HG03066 (cell line): ENCODE data around the gene ZNRD2.
A peak's percentile ranks its signal among the peaks of the same experiment; 100 is the strongest.
"Not testable (repeated sequence)": the region's sequence is repeated elsewhere in the genome, so short reads cannot be mapped to it uniquely, and the experiment has no call there.

Experiments used
- ATAC-seq: cut with Tn5 transposase; IDR thresholded peaks from one replicate; pipeline ENCODE4 v1.9.1; 2021; ENCODE audit warnings: low read depth; ENCODE audit not compliant: unreplicated experiment

The ZNRD2 gene, protein sequence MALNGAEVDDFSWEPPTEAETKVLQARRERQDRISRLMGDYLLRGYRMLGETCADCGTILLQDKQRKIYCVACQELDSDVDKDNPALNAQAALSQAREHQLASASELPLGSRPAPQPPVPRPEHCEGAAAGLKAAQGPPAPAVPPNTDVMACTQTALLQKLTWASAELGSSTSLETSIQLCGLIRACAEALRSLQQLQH

DNA sequence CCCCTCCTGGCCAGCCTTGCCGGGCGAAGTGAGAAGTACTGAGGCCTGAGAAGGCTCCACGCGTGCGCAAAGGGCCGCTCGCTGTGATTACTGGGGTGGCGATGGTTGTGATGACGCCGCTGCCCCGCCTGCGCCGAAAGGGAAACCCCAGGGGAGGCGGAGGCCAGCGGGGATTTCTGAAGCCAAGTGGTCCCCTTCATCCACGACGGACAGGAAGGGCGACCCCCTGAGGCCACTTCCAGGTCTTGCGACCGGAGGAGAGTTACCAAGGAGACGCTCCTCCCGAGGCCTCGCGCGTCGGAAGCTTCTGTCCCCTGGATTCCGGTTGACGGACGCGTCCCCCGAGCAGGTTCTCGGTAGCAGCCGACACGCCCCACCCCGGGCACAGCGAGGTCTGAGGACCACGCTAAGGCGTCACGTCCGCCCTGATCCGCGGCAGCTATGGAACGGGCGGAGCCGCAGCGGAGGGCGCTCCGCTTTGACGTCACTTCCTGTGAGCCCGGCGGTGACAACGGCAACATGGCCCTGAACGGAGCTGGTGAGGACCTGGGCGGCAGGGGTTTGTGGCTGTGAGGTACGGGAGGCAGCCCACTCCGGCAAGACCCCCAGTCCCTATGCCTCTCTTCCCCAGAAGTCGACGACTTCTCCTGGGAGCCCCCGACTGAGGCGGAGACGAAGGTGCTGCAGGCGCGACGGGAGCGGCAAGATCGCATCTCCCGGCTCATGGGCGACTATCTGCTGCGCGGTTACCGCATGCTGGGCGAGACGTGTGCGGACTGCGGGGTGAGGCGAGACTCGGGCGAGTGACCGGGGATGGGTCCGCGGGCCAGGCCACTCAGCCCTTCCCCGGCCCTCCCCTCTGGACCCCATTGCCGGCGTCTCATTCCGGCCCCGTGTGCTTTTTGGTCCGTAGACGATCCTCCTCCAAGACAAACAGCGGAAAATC lies at the start of gene ZNRD2:
TSS of gene ZNRD2 (plus strand) at position 505 of the 946 bp plus-strand sequence. CDS start at position 520, 15 bp downstream.
- ATAC-seq, result peak; percentile 55

DNA sequence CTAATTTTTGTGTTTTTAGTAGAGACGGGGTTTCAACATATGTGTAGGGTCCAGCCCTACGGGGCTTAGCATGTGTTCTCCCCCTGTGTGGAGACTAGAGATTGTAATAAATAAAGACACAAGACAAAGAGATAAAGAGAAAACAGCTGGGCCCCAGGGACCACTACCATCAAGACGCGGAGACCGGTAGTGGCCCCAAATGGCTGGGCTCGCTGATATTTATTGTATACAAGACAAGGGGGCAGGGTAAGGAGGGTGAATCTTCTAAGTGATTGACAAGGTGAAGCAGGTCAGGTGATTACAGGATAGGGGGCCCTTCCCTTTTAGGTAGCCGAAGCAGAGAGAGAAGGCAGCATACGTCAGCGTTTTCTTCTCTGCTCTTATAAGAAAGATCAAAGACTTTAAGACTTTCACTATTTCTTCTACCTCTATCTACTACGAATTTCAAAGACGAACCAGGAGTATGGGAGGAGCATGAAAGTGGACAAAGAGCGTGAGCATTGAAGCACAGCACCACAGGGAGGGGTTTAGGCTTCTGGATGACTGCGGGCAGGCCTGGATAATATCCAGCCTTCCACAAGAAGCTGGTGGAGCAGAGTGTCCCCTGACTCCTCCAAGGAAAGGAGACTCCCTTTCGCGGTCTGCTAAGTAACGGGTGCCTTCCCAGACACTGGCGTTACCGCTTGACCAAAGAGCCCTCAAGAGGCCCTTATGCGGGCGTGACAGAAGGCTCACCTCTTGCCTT lies 48.3 kb upstream of the ZNRD2 start:
- ATAC-seq, result not testable (repeated sequence)

DNA sequence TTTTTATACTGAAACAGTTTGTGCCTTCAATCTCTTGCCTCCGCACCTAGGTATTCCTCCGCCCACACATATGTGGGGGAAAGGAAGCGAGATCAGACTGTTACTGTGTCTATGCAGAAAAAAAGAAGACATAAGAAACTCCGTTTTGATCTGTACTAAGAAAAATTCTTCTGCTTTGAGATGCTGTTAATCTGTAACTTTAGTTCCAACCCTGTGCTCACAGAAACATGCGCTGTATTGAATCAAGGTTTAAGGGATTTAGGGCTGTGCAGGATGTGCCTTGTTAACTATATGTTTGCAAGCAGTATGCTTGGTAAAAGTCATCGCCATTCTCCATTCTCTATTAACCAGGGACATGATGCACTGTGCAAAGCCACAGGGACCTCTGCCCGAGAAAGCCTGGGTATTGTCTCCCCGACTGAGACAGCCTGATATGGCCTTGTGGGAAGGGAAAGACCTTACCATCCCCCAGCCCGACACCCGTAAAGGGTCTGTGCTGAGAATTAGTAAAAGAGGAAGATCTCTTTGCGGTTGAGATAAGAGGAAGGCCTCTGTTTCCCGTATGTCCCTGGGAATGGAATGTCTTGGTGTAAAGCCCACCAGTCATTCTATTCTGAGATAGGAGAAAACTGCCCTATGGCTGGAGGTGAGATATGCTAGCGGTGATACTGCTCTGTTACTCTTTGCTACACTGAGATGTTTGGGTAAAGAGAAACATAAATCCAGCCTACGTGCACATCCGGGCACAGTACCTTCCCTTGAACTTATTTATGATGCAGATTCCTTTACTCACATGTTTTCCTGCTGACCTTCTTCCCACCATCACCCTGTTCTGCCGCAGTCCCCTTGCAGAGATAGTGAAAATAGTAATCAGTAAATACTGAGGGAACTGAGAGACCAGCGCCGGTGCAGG lies 47.3 kb upstream of the ZNRD2 start:
- ATAC-seq, result not testable (repeated sequence)

GRCh38 chr11:65523631-65523968 lies 46.7 kb upstream of the ZNRD2 start:
- ATAC-seq, result not testable (repeated sequence)

GRCh38 chr11:65524014-65524740 lies 46.1 kb upstream of the ZNRD2 start:
- ATAC-seq, result no peak

DNA sequence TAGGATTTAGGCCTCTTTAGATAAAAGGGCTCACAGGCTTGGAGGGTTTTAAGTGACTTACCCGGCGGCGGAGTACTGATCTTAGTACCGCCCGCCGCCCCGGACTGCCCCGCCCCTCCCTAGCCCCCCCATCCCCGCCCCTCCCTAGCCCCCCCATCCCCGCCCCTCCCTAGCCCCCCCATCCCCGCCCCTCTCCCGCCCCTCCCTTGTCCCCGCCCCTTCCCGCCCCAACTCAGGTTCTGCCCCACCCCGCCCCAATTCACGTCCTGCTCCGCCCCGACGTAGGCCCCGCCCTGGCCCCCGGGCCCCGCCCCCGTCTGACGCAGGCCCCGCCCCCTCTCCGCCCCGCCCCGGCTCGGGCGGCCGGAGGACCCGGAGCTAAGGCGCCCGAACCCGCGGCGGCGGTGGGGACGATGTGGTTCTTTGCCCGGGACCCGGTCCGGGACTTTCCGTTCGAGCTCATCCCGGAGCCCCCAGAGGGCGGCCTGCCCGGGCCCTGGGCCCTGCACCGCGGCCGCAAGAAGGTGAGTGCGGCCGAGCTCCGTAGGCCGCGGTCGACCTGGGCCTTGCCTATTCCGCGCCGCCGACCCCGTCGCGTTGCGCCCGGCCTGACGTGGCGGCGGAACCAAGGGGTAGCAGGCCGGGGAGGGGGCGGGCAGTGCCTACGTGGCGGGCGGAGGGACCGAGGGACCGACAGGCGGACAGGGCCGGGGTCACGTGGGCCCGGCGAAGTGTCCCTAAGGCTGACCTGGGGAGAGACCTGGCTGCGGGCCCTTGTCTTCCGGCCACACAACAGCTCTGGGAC lies 45.3 kb upstream of the ZNRD2 start, which contains the start of gene SCYL1:
TSS of gene SCYL1 (plus strand) at position 343 of the 805 bp plus-strand sequence. CDS start at position 414, 71 bp downstream.
- peak; percentile 61 for ATAC-seq

- peak; percentile 17 for ATAC-seq
Observed at GRCh38 chr11:65525546-65526480, 44.5 kb upstream of the ZNRD2 start.

- ATAC-seq, result no peak
Observed at GRCh38 chr11:65526744-65527143, 43.5 kb upstream of the ZNRD2 start.

- ATAC-seq, result no peak
Observed at GRCh38 chr11:65528819-65529350, 41.4 kb upstream of the ZNRD2 start.

GRCh38 chr11:65529475-65530156 lies 40.7 kb upstream of the ZNRD2 start:
- ATAC-seq, result no peak

GRCh38 chr11:65530157-65530496 lies 40.1 kb upstream of the ZNRD2 start:
- no peak for ATAC-seq

- ATAC-seq, result no peak
Observed at GRCh38 chr11:65532388-65533064, 37.8 kb upstream of the ZNRD2 start.

DNA sequence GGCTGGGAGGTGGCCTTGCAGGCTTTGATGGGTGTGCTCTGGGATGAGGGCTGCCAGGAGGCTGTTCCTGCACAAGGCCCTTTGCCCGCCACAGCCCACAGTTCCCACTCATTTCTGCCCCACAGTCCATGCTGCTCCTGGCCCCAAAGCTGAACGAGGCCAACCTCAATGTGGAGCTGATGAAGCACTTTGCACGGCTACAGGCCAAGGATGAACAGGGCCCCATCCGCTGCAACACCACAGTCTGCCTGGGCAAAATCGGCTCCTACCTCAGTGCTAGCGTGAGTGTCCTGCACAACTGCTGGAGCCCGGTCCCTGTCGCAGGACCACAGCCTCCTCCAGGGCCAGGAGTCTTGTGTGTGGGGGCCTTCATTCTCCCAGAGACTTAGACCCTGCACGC lies 35.2 kb upstream of the ZNRD2 start:
- no peak for ATAC-seq

- ATAC-seq, result no peak
Observed at GRCh38 chr11:65536412-65537295, 33.6 kb upstream of the ZNRD2 start.

- ATAC-seq, result no peak
Observed at GRCh38 chr11:65537296-65537597, 33.0 kb upstream of the ZNRD2 start.
